Gastrocnemius medialis (tissue), 4 donors: ENCODE results near the gene TLE1.

Experiments used
- CTCF ChIP-seq, 5 experiments: fragments of 450-650 bp in 3 of 5; fragments of 200-600 bp in 2 of 5; sonication (generic) in 2 of 5; IDR thresholded peaks in 4 of 5; conservative IDR thresholded peaks in 1 of 5; 1 replicate in 4 of 5; 2 replicates in 1 of 5; pipeline ENCODE4 v1.5.1; 2016 to 2019; ENCODE audit warnings: antibody characterized with exemption in 5 of 5, mild to moderate bottlenecking in 3 of 5, moderate library complexity in 3 of 5
- POLR2A ChIP-seq, 2 donors: fragments of 450-650 bp; IDR thresholded peaks; one replicate each; pipeline ENCODE4 v1.6.1; 2017; ENCODE audit warnings: antibody characterized with exemption in 2 of 2, mild to moderate bottlenecking in 2 of 2, moderate library complexity in 2 of 2

GRCh38 chr9:81680506-81680905, 8.8 kb downstream of the TLE1 start:
- TF ChIP-seq POLR2A (IDR thresholded peaks at IDR 0.05), result no peak
- TF ChIP-seq CTCF (IDR thresholded peaks at IDR 0.05 in 4 of 5, conservative IDR thresholded peaks at IDR 0.05 in 1 of 5), result no peak
